Keratinocyte (primary cell): ENCODE measurements around the gene DDIT4. TPM values are rescaled to one million over a fixed set of nuclear protein-coding genes. Genes with fewer than 3 reads are reported as not detected.

ENCODE experiments used
- DNase-seq: peaks from one replicate; pipeline ENCODE4 v3.0.0-alpha.2; 2011; ENCODE audit warnings: low read depth, missing footprints, low spot score
- FAIRE-seq: peaks from 2 replicates; lab custom pipeline; 2011; peaks lifted over from hg19 to GRCh38; lab: Jason Lieb, UNC
- H2AFZ ChIP-seq: 2 replicates; pipeline ENCODE4 v1.6.0; 2012; ENCODE audit warnings: low read length, control low read depth, inconsistent platforms; ENCODE audit not compliant: control insufficient read depth
- H3K27ac ChIP-seq: 2 replicates; pipeline ENCODE4 v1.5.1; 2011; ENCODE audit warnings: low read length; ENCODE audit not compliant: control insufficient read depth, insufficient read depth
- H3K27me3 ChIP-seq: 3 replicates; pipeline ENCODE4 v1.6.0; 2011; ENCODE audit warnings: low read length; ENCODE audit not compliant: control insufficient read depth, insufficient read depth; ENCODE audit errors: extremely low read depth
- H3K36me3 ChIP-seq, 2 experiments: 2 replicates in 1 of 2; 3 replicates in 1 of 2; pipeline ENCODE4 v1.5.1; 2011; ENCODE audit warnings: low read length in 2 of 2, mild to moderate bottlenecking in 1 of 2; ENCODE audit not compliant: control insufficient read depth in 2 of 2, insufficient read depth in 2 of 2; ENCODE audit errors: extremely low read depth in 1 of 2
- H3K4me1 ChIP-seq: 3 replicates; pipeline ENCODE4 v1.5.1; 2011; ENCODE audit warnings: low read length; ENCODE audit not compliant: control insufficient read depth, insufficient read depth; ENCODE audit errors: extremely low read depth
- H3K4me2 ChIP-seq: 3 replicates; pipeline ENCODE4 v1.6.0; 2011; ENCODE audit warnings: low read depth, low read length; ENCODE audit not compliant: control insufficient read depth, insufficient read depth; ENCODE audit errors: extremely low read depth
- H3K4me3 ChIP-seq, 3 experiments: fragments of 200-600 bp in 1 of 3; sonication (generic) in 1 of 3; 2 replicates in 2 of 3; 3 replicates in 1 of 3; pipeline ENCODE4 v1.5.1; 2011 to 2016; ENCODE audit warnings: low read length in 3 of 3, mild to moderate bottlenecking in 3 of 3, control low read depth in 2 of 3, inconsistent platforms in 1 of 3, low read depth in 1 of 3, mixed read lengths in 1 of 3, mixed run types in 1 of 3, moderate library complexity in 1 of 3; ENCODE audit not compliant: control insufficient read depth in 2 of 3, insufficient read depth in 2 of 3; ENCODE audit errors: extremely low read depth in 1 of 3
- H3K79me2 ChIP-seq: 2 replicates; pipeline ENCODE4 v1.6.0; 2012; ENCODE audit warnings: low read length; ENCODE audit not compliant: control insufficient read depth, insufficient read depth
- H3K9ac ChIP-seq: 3 replicates; pipeline ENCODE4 v1.6.0; 2011; ENCODE audit warnings: low read length; ENCODE audit not compliant: control insufficient read depth, insufficient read depth; ENCODE audit errors: extremely low read depth
- H3K9me1 ChIP-seq: 3 replicates; pipeline ENCODE4 v1.6.0; 2011; ENCODE audit warnings: low read length; ENCODE audit not compliant: control insufficient read depth, insufficient read depth; ENCODE audit errors: extremely low read depth
- H3K9me3 ChIP-seq: 2 replicates; pipeline ENCODE4 v1.5.1; 2012; ENCODE audit warnings: low read depth, low read length; ENCODE audit not compliant: control insufficient read depth
- H4K20me1 ChIP-seq: 3 replicates; pipeline ENCODE4 v1.6.0; 2011; ENCODE audit warnings: low read length; ENCODE audit not compliant: control insufficient read depth, insufficient read depth; ENCODE audit errors: extremely low read depth
- EZH2 ChIP-seq: IDR thresholded peaks from one replicate; pipeline ENCODE4 v1.6.1; 2012; ENCODE audit warnings: inconsistent platforms, mild to moderate bottlenecking, low read length, moderate library complexity
- dilution Hi-C: fragments of 300-500 bp; cut with MboI; formaldehyde crosslinking; loops from one replicate; pipeline ENCODE4 v1.7.0; 2020; ENCODE audit warnings: low sequenced_read_pairs; ENCODE audit not compliant: extremely low pct_ligation_motif_present
- polyA plus RNA-seq, 5 experiments: library from polyadenylated mRNA; depleted of rRNA in 3 of 5; stranded (reverse) in 3 of 5; stranded (forward) in 1 of 5; unstranded in 1 of 5; fragments of >200 nt; gene quantifications; 1 replicate in 1 of 5; 2 replicates in 3 of 5; 3 replicates in 1 of 5; pipeline versions ENCODE4 v1.2.1 to v1.2.3, GENCODE V29; 2011 to 2012; ENCODE audit warnings: missing spikeins in 2 of 5, low read depth in 1 of 5, low replicate concordance in 1 of 5
- TF ChIP-seq, protein P1 (sequence below), 3 experiments: IDR thresholded peaks in 1 of 3; conservative IDR thresholded peaks in 1 of 3; optimal IDR thresholded peaks in 1 of 3; 2 replicates in 2 of 3; 3 replicates in 1 of 3; pipeline versions ENCODE3 to v1.5.1; 2011; ENCODE audit warnings: low read length in 3 of 3, mild to moderate bottlenecking in 3 of 3, moderate library complexity in 2 of 3, control low read depth in 1 of 3, inconsistent platforms in 1 of 3; ENCODE audit not compliant: insufficient read depth in 2 of 3; ENCODE audit errors: extremely low read depth in 1 of 3

The DDIT4 gene
- polyA plus RNA-seq, 1 donor (not counting 4 experiments of a cell fraction or from before 2014, with no cell fraction given) = 248 TPM

DNA sequence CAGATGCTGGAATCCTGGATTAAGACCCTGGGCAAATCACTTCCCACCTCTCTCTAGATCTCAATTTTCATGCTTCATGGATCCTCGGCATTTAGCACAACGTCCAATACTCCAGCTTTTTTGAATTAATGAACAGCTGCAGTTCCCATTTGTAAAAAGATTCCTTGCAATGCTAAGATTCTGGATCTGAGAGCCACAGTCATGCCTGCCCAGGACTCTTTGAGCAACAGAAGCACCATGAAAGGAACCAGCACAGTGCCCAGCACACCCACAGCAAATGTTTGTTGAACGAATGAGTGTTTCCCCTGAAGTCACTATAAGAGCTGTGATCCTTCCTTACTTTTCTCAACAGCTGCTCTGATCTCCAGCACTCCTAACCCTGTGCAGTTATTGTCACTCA lies 20.8 kb upstream of the DDIT4 start:
- H3K4me3 ChIP-seq = no peak overlapping the region
- H3K27me3 ChIP-seq = no peaks in the 10 kb centered on the region
- H2AFZ ChIP-seq = peak overlapping the region; percentile 2
- H3K9me1 ChIP-seq = no peaks in the 10 kb centered on the region
- H3K9me3 ChIP-seq = no peaks in the 10 kb centered on the region
- dilution Hi-C loops = no loop called here
- no peak for TF ChIP-seq EZH2
- TF ChIP-seq, protein P1, sequence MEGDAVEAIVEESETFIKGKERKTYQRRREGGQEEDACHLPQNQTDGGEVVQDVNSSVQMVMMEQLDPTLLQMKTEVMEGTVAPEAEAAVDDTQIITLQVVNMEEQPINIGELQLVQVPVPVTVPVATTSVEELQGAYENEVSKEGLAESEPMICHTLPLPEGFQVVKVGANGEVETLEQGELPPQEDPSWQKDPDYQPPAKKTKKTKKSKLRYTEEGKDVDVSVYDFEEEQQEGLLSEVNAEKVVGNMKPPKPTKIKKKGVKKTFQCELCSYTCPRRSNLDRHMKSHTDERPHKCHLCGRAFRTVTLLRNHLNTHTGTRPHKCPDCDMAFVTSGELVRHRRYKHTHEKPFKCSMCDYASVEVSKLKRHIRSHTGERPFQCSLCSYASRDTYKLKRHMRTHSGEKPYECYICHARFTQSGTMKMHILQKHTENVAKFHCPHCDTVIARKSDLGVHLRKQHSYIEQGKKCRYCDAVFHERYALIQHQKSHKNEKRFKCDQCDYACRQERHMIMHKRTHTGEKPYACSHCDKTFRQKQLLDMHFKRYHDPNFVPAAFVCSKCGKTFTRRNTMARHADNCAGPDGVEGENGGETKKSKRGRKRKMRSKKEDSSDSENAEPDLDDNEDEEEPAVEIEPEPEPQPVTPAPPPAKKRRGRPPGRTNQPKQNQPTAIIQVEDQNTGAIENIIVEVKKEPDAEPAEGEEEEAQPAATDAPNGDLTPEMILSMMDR (optimal IDR thresholded peaks at IDR 0.05 in 1 of 3, IDR thresholded peaks at IDR 0.05 in 1 of 3, conservative IDR thresholded peaks at IDR 0.05 in 1 of 3; ENCODE audit: extremely low read depth in 1 of 3, insufficient read depth in 2 of 3, low read length in 3 of 3) = no peak
- H3K9ac ChIP-seq = no peak overlapping the region
- H3K27ac ChIP-seq = no peak overlapping the region
- peaks cover 41% of the 10 kb centered on the region for H3K4me1 ChIP-seq
- H3K79me2 ChIP-seq = no peaks in the 10 kb centered on the region
- no peak overlapping the region for H3K4me2 ChIP-seq
- DNase-seq (no peak), FAIRE-seq (no peak)
- no peaks in the 10 kb centered on the region for H4K20me1 ChIP-seq
- no peaks in the 10 kb centered on the region for H3K36me3 ChIP-seq

DNA sequence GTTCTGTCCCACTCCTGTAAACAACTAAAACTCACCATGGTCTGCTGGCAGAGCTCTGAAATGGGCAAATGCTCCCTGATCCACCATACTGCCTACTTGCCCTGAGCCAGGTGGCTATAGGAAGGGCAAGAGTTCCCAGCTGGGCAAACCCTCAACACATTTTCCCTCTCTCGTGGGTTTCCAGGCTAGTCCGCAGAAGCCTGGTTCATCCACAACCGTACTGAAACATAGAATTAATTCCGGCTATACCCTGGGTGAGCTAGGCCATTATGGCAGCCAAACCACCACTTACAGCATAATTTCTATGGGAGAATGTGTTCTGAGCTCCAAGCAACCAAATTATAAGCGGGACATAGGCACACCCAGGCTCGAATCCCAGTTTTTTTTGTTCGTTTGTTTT lies 20.1 kb upstream of the DDIT4 start:
- Histone ChIP-seq H3K4me3 (no peak overlapping the region), H3K27me3 (no peaks in the 10 kb centered on the region), H3K9me1 (no peaks in the 10 kb centered on the region), H2AFZ (no peak overlapping the region), H3K36me3 (no peaks in the 10 kb centered on the region), H3K9me3 (no peaks in the 10 kb centered on the region), H3K79me2 (no peaks in the 10 kb centered on the region), H3K27ac (no peak overlapping the region), H3K4me1 (peaks cover 35% of the 10 kb centered on the region), H3K9ac (no peak overlapping the region), H3K4me2 (no peak overlapping the region), H4K20me1 (no peaks in the 10 kb centered on the region)
- TF ChIP-seq, protein P1 (optimal IDR thresholded peaks at IDR 0.05 in 1 of 3, IDR thresholded peaks at IDR 0.05 in 1 of 3, conservative IDR thresholded peaks at IDR 0.05 in 1 of 3; ENCODE audit: extremely low read depth in 1 of 3, insufficient read depth in 2 of 3, low read length in 3 of 3) = no peak
- TF ChIP-seq EZH2 = no peak
- dilution Hi-C loops = no loop called here
- DNase-seq = no peak
- FAIRE-seq = no peak
